GM21390 (cell line): ENCODE measurements around the gene TMEM51.

Experiments
- ATAC-seq: cut with Tn5 transposase; IDR thresholded peaks from one replicate; pipeline ENCODE4 v1.9.1; 2021; ENCODE audit not compliant: unreplicated experiment

Gene TMEM51

DNA sequence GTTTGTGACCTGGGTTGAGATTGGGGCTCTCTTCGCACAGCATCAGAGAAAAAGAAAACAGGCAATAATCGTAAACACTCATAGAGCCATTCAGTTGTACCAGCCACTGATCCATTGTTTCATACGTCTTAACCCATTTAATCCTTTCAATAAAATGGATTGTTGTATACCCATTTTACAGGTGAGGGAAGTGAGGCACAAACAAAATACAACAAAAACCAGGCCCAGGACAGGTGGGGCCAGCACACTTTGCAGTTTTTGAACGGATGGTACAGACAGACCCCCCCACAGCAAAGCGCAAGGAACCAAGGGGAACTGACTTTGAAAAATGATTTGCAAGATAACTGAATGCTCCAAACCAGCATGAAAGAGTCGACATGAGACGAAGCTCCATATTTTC, 89.2 kb downstream of the TMEM51 start:
- ATAC-seq = no peak

DNA sequence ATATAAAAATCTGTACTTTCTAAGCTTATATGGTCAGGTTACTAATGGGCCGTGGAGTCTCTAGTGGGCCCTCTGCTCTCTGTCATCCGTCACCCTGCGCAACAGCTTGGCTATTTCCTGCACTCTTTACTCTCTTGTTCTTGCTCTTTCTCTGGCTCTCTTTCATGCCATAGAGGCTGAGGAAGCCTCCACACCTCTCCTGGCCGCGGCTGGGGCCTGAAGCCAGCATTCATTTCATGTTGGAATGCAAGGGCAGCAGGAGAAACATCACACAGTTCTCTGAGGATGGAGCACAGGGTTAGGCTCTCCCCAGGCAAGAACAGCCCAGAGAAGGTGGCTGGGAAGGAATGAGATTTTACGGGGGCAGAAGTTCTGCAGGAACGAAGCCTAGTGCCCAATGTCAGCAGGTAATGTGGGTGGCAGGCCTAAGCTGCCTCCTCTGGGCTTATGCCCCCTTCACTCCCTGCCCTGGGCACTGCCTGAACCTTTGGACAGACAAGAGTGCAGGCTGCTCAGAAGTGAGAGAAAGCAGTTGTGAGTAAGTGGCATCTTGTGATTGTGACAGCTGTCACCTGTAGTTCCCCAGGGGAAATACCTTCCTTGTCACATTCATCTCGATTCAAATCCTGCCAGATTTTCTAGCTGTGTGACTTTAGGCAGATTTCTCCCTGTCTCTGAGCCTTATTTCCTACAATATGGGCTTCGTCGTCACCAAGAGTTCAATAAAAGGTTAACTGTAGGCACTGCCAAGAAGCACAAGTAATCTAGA, 89.9 kb downstream of the TMEM51 start:
- ATAC-seq = no peak

DNA sequence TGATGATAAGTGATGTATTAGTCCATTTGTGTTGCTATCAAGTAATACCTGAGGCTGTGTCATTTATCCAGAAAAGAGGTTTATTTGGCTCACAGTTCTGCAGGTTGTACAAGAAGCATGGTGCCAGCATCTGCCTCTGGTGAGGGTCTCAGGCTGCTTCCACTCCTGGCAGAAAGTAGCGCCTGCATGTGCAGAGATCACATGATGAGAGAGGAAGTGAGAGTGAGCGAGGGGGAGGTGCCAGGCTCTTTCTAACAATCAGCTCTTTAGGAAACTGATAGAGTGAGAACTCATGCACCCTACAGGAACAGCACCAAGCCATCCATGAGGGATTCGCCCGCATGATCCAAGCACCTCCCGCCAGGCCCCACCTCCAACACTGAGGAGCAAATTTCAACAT, 91.3 kb downstream of the TMEM51 start:
- no peak for ATAC-seq

DNA sequence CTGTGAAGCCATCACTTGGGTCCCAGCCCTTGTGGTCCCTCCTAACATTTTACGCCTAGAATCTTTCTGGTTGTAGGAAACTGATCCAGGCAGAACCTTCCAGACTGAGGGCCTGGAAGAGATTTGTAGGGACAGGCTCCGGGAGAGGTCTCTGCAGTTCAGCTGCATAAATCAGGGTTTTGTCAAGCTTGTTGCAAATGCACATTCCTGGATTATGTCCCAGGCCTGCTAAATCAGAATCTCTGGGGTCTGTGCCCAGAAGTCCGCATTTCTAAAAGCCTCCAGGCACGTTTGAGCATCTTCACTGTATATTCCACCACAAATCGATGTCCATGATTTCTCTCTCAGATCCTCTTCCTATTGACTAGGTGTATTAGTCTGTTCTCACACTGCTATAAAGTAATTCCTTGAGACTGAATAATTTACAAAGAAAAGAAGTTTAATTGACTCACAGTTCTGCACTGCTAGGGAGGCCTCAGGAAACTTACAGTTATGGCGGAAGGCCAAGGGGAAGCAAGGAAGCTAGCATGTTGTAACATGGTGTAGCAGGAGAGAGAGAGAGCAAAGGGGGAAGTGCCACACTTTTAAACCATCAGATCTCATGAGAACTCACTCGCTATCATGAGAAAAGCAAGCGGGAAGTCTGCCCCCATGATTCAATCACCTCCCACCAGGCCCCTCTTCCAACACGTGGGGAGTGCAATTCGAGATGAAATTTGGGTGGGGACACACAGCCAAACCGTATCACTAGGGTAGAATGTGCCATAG, 92.2 kb downstream of the TMEM51 start:
- ATAC-seq = no peak

DNA sequence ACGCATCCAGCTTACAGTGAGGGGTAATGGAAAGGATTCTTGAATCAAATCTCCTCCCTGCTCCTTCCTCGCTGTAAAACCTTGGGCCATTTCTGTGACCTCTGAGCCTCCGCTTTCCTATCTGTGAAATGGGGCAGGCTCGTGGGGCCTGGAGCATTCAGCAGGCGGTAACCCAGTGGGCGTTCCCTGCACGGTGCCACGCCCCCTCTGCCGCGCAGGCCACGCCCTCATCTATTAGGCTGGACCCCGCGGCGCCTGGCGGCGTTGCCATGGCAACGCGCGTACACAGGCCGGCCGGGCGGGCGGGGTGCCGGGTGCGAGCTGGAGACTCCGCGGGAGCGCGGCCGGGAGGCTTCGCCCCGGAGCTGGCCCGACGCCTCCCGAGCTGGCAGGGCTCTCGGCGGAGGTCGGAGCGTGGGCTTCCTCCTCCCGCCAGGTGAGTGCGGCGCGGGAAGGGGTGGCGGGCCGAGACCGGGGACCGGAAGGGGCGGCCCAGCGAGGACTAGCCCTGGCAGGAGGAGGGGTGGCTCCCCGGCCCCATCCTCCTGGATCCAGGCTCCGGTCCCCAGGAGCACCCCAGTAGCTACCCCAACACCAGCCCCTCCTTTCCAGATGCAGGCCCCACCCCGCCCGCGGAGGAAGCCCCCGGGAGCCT, 93.5 kb downstream of the TMEM51 start, which contains the start of gene FHAD1:
Gene FHAD1 (plus strand): TSS at position 264 of the 655 bp plus-strand sequence. CDS start 4,562 bp downstream, outside the sequence.
- ATAC-seq = peak; percentile 56

DNA sequence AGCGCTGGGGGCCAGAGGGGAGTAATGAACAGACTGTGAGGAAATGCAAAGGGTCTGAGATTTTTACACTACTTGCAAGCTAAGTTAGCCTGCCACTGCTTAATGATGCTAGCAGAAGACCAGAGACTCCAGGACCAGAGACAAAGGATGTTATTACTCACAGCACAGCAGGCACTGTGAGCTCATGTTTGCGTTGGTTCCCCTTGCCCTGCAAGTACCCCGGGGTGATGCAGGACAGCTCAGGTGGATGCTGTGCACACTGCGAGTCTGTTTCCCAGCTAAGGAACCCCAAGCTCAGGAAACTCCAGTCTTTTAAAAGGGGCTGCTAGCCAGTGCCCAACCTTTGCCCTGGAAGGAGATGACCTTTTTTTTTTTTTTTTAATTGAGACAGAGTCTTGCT, 94.7 kb downstream of the TMEM51 start:
- no peak for ATAC-seq

DNA sequence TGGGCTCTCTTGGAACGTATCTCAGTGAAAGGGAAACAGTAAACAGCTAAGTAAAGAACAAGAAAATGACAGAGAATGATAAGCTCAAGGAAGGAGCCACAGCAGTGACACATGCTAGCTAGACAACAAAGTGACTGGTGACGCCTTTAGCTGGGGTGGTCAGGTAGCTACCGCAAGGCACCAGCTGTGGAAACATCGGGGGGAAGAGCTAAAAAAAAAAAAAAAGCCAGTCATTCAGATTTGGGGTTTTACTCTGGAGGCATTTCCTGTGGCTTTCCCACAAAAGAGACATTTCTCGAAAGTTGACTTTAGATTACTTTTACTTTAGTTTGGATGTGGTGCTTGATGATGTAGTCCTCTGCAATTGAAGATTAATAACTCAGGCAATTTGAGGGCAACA, 95.5 kb downstream of the TMEM51 start:
- ATAC-seq = no peak

DNA sequence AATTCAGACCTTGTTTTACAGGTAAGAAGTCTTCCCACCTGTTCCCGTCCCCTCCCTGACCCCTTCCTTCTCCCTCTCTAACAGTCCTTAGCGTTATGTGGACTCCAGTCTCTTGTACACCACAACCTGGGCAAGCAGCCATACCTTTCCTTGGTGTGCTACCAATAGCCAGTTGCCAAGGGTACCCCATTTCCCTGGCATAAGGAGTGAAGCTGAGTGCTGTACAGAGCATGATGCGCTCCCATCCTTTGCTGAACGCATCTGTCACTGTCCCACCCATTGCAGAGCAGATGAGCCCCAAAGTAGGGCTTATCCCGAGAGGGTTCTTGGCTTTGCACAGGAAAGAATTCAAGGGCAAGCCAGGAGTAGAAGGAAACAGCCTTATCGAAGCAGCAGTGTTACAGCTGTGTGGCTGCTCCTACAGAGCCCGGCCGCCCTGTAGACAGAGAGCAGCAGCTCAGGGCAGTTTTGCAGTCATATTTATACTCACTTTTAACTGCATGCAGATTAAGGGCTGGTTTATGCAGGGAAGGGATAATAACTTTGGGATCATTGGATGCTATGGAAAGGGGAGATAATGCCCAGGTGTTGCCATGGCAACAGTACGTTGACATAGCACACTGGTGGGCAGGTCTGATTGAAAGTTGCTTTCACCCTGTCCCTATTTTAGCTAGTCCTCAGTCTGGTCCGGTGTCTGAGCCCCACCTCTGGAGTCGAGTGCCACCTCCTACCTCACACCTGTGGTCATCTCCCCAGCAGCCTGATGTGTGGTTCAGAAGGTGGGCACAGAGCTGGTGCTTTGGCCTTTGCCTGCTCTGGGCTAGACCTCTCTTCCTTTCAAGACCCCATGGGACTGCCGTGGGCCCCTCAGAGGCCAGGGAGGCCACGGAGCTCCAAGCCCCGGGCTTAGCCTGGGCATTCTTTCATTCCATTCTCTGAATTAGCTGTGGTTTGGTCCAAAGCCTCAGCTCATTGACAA, 98.6 kb downstream of the TMEM51 start:
- ATAC-seq = no peak

DNA sequence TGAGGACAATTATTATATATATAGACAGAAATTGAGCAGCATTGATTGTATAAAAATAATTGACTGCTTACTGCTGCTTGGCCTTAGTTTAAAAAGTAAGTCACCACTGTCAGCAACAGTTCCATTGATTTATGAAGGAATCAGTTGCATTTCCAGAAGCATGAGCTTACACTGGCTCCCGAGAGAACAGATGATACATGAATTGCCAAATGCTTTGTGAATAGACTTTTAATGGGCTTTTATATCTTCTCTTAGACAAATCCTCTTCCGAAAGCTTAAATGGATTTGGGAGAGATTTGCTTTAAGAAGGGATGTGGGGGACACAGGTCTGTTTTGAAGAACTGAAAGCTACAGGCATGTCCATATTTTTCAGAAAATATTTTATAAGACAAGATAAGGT, 101.0 kb downstream of the TMEM51 start:
- ATAC-seq = no peak

DNA sequence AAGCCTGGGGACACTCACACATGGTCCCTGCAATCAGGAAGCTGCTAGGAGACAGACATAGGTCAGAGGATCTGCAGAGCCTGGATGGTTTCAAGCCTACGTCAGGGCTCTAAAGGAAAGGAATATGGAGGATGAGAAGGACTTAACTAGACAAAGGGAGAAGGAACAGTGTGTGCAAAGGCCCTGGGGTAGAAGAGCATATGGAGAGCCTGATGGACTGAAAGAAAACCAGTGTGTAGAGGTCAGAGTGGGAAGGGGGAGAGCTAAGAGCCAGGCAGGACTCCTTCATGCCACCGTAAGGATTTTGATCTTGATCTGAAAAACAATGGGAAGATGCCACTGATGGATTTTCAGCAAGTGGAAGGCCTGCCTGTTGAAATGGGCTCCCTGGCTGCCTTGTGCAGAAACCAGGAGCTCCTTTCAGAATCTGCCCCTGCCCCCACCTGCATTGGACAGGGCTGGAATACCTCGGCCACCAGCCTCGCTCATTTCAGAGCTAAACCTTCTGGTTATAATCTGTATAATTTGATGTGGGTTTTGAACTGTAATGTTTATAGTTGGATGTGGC, 102.1 kb downstream of the TMEM51 start:
- ATAC-seq = no peak

DNA sequence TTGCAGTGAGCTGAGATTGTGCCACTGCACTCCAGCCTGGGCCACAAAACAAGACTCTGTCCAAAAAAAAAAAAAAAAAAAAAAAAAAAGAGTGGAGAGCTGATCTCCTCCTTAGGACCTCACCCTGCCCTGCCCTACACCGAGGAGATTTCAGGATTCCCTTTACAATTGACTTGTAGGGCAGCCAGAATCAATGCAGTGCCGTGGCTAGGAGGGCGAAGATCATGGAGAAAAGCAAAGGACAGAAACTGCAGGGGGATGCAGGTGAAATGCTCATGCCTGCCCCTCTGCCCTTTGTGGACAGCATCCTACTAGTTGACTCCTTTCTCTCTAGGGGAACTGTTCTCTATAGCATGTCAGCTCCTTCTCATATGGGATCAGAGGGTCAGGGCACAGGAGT, 103.0 kb downstream of the TMEM51 start:
- no peak for ATAC-seq

DNA sequence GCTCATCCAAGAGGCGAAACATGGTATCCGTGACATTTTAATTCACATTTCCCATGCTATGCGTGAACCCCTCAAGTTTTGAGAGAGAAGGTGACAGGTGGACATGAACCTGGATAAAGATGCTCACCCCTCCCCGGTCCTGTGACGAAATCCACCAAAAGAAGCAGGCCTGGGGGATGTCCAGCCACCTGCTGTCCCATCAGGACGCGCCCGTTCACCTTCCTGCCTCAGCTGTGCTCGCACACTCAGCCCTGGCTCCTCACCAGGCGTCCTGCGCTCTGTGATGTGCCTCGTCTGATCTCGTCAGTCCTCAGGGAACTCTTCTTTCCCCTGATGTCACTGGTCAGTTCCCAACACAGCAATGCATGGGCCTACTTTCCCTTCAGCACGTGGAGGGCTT, 103.8 kb downstream of the TMEM51 start:
- ATAC-seq = no peak

DNA sequence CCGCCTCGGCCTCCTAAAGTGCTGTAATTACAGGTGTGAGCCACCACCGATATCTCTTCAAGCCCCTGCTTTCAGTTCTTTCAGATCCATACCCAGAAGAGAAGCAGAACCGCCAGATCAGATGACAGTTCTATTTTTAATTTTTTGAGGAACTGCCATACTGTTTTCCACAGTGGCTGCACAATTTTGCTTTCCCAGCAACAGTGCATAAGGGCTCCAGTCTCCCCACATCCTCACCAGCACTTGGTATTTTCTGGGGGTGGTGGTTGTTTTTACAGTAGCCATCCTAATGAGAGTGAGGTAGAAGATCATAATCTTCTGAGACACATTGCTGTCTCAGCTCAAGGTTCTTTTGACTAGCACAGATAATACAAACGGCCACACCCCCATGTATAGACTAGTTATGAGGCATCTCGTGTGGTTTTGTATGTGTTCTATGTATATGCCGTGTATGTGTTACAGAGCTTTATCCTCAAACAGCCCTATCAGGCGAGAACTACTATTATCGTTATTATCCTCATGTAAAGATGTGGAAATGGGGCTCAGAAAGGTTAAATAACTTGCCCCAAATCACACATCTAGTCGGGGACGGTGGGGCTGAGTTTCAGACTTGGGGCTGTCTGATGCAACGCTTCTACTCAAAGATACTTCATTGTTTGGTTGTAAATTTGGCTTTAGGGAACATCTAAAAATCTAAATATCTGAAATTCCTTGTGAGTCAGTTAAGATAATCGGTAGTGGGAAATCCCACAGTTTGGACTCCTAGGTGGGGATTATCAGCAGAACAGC, 105.5 kb downstream of the TMEM51 start:
- no peak for ATAC-seq

DNA sequence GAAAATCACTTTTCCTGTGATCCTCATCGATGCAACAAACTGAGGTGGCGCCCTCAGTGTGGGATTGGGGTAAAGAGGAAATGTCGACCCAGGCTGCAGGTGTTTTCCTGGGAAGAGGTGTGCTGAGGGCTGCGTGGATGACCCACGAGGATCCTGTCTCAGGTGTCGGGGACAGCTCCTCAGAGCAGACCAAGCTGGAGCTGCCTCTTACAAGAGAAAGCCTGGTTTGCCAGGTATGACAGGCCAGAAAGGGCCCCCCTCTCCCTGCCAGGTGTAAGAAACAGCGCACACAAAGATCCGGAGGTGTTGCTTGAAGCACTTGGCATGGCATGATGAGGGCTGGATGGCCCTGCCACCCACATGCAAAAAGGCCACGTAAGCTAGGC, 106.1 kb downstream of the TMEM51 start:
- ATAC-seq = no peak

DNA sequence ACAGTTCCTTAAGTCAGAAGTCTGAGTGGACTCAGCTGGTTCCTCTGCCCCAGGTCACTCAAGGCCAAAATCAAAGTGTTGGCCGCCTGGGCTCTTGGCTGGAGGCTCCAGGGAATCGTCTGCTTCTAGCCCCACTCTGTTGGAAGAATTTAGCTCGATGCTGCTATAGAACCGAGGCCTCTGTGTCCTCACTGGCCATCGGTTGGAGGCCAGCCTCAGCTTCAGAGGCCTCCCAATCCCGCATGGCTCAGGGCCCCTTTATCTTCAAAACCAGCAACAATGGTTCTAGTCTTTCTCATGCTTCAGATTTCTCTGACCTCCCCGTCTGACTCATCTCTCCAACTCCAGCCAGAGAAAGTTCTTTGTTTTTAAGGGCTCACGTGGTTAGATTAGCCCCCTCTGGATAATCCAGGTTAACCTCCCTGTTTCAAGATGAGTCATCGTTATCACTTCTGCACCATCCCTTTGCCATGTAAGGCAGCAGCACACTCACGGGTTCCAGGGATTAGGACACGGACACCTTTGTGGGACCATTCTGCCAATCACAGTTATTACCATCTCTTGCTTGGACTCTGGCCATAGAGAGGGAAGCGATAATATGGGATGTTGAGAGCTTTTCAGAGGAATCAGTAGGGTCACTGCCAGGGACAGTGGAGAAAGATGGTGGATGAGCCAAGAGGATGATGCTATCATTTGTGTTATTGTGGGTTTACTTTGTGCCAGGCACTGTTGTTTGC, 107.0 kb downstream of the TMEM51 start:
- no peak for ATAC-seq

DNA sequence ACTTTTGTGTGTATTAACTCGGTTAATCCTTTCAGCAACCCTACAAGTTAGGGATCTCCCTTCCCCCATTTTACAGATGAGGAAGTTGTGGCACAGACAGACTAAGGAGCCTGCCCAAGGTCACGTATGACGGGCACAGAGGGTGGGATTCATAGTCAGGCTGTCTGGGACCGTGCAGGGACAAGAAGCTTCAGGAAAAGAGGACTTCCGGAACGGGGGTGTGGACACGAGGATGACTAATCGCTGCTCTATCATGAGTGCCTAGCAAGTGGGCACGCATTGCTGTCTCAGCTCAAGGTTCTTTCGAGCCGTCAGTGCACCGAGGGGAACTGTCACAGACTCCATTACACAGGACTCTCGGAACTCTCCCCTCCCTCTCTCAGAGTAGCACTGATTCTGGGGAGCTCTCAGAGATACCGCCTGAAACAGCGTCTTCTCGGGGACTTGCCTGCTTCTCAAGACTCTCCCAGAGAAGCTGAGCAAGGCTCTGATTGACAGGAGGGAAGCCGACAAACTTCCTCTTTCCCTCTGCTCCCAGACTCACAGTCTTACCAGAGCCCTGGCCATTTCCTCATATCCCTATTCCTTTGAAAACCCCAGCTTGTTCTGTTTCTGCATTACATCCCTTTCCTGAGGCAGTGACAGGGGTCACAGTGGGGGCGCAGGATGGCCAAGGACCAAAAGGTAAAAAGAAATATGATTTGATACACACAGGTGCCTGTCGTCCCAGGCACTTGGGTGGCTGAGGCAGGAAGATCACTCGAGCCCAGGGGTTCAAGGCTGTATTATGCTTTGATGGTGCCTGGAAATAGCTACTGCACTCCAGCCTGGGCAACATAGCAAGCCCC, 107.8 kb downstream of the TMEM51 start:
- ATAC-seq = no peak

DNA sequence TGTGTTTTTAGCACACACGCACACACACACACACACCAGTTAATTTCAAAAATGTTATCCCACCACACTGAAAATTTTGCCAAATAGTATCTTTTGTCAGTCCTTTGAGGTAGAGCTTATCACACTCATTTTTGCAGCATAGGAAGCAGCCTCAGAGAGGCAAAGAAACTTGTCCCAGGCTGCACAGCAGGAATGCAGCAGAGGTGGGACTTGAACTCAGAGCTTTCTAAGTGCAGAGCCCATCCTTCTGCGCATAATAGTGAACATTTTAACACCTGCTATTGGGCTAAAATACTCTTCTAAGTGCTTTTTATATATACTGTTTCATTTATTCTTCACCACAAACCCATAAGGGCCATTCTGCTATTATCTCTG, 108.4 kb downstream of the TMEM51 start:
- ATAC-seq = no peak

DNA sequence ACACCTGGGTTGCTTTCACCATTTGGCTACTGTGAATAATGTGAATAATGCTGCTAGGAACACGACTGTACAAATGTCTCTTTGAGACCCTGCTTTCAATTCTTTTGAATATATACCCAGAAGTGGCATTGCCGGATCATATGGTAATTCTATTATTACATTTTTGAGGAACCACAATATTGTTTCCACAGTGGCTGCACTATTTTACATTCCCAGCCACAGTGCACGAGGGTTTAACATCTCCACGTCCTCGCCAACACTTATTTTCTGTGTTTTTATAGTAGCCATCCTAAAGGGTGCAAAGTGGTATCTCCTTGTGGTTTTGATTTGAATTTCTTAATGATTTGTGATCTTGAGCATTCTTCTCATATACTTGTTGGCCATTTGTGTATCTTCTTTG, 109.2 kb downstream of the TMEM51 start:
- ATAC-seq = no peak
